Gastrocnemius medialis (tissue), 4 donors: ENCODE data around the gene ONECUT2.

Experiments used
- CTCF ChIP-seq, 5 experiments: fragments of 450-650 bp in 3 of 5; fragments of 200-600 bp in 2 of 5; sonication (generic) in 2 of 5; IDR thresholded peaks in 4 of 5; conservative IDR thresholded peaks in 1 of 5; 1 replicate in 4 of 5; 2 replicates in 1 of 5; pipeline ENCODE4 v1.5.1; 2016 to 2019; ENCODE audit warnings: antibody characterized with exemption in 5 of 5, mild to moderate bottlenecking in 3 of 5, moderate library complexity in 3 of 5
- POLR2A ChIP-seq, 2 donors: fragments of 450-650 bp; IDR thresholded peaks; one replicate each; pipeline ENCODE4 v1.6.1; 2017; ENCODE audit warnings: antibody characterized with exemption in 2 of 2, mild to moderate bottlenecking in 2 of 2, moderate library complexity in 2 of 2

- no peak for TF ChIP-seq CTCF (IDR thresholded peaks at IDR 0.05 in 4 of 5, conservative IDR thresholded peaks at IDR 0.05 in 1 of 5)
- TF ChIP-seq POLR2A (IDR thresholded peaks at IDR 0.05), result no peak
Observed at GRCh38 chr18:57433934-57434535, 1.1 kb upstream of the ONECUT2 start.
